ENCODE results near the gene NAA40.

The NAA40 gene

GRCh38 chr11:63942803-63943202, 4.0 kb downstream of the NAA40 start:
- no peak for DNase-seq (ENCODE audit: extremely low spot score)
- ChIA-PET POLR2A (interaction anchor here (0.6 to 0.9 kb wide), 2 partner anchors 28 to 104 kb away, joined by 3 read pairs; partner anchors contain the start of gene MARK2), CTCF (no interaction called here)
- no peak for TF ChIP-seq NFRKB (IDR thresholded peaks at IDR 0.05)
- no peak for TF ChIP-seq TARDBP (IDR thresholded peaks at IDR 0.05)

GRCh38 chr11:63944987-63945386, 6.2 kb downstream of the NAA40 start:
- ChIA-PET POLR2A (interaction anchor here (1.0 to 1.9 kb wide), 4 partner anchors 28 to 115 kb away, joined by 3 to 10 read pairs (median 5); partner anchors contain the start of genes COX8A and RCOR2), CTCF (interaction anchor here (0.8 to 2.3 kb wide), 6 partner anchors 11 to 176 kb away, joined by 3 to 17 read pairs (median 6); partner anchors contain the start of genes MARK2 and ZFTA)
- DNase-seq (ENCODE audit: extremely low spot score) = no peak
- TF ChIP-seq FOXK2 (IDR thresholded peaks at IDR 0.05) = no peak

DNA sequence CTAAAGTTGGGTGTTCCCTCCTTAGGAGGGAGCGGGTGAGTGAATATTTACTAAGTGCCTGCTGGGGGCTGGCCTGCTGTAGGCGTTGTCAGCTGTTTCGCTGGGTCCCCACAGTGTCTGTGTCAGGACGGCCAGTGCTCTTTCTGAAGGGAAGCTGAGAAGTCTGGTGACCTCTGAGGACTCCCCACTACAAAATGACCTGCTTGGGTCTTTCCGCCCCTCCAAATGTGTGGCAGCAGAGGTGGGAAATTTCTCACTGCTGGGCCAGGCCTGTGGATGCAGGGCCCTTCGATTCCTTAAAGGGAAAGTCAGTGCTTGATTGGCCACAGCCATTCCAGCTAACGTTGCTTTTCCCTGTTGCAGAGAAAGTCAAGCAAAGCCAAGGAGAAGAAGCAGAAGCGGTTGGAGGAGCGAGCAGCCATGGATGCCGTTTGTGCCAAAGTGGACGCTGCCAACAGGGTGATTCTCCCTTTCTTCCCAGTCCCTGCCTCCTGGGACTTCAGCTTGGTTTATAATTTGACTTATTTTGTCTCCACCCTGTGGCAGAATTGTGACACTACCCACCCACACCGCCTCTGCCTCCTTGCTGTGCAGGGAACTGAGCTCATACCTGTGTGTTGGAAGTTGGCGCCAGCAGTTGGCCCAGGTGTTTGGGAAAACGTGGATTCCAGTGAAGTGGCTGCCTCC, 6.8 kb downstream of the NAA40 start:
- DNase-seq (ENCODE audit: extremely low spot score) = peak; percentile 71
- TF ChIP-seq FOXM1 (IDR thresholded peaks at IDR 0.05; ENCODE audit: borderline replicate concordance) (no peak), BHLHE40 (IDR thresholded peaks at IDR 0.05; ENCODE audit: borderline replicate concordance) (no peak), FOXA1 (IDR thresholded peaks at IDR 0.05) (no peak), SUZ12 (IDR thresholded peaks at IDR 0.05) (no peak)
- CTCF ChIA-PET = interaction anchor here (0.6 to 2.3 kb wide), 20 partner anchors 10 to 466 kb away, joined by 3 to 17 read pairs (median 4); partner anchors contain the start of genes COX8A, MARK2, RCOR2 and ZFTA
- POLR2A ChIA-PET = interaction anchor here (0.7 to 1.9 kb wide), 4 partner anchors 13 to 115 kb away, joined by 3 to 10 read pairs (median 6); partner anchors contain the start of genes COX8A and RCOR2

GRCh38 chr11:63951779-63952536, 13.2 kb downstream of the NAA40 start:
- DNase-seq (ENCODE audit: extremely low spot score) = no peak
- POLR2A ChIA-PET = interaction anchor here (0.8 kb wide), 1 partner anchor 15 kb away, joined by 3 read pairs; no protein-coding TSS in a partner anchor
- no peak for TF ChIP-seq LEF1 (IDR thresholded peaks at IDR 0.05; ENCODE audit: borderline replicate concordance)
- no peak for TF ChIP-seq NFRKB (IDR thresholded peaks at IDR 0.05)
- TF ChIP-seq FOXM1 (IDR thresholded peaks at IDR 0.05; ENCODE audit: borderline replicate concordance) = no peak
- no peak for TF ChIP-seq TARDBP (IDR thresholded peaks at IDR 0.05)
- CTCF ChIA-PET = interaction anchor here (0.7 kb wide), 1 partner anchor 18 kb away, joined by 3 read pairs; no protein-coding TSS in a partner anchor

- CTCF ChIA-PET = no interaction called here
- no peak for TF ChIP-seq PKNOX1 (IDR thresholded peaks at IDR 0.05)
- no peak for TF ChIP-seq TARDBP (IDR thresholded peaks at IDR 0.05)
- TF ChIP-seq SP1 (IDR thresholded peaks at IDR 0.05) = no peak
- TF ChIP-seq BHLHE40 (IDR thresholded peaks at IDR 0.05; ENCODE audit: borderline replicate concordance) = no peak
- no peak for TF ChIP-seq FOXM1 (IDR thresholded peaks at IDR 0.05; ENCODE audit: borderline replicate concordance)
- TF ChIP-seq CTBP1 (IDR thresholded peaks at IDR 0.05; ENCODE audit: borderline replicate concordance) = no peak
- TF ChIP-seq ZNF384 (IDR thresholded peaks at IDR 0.05) = no peak
- no peak for TF ChIP-seq SUZ12 (IDR thresholded peaks at IDR 0.05)
- TF ChIP-seq ARNT (IDR thresholded peaks at IDR 0.05) = no peak
- TF ChIP-seq FOXA1 (IDR thresholded peaks at IDR 0.05) = no peak
- no peak for TF ChIP-seq HDGF (IDR thresholded peaks at IDR 0.05; ENCODE audit: borderline replicate concordance)
- no peak for TF ChIP-seq FOXK2 (IDR thresholded peaks at IDR 0.05)
- no peak for TF ChIP-seq L3MBTL2 (conservative IDR thresholded peaks at IDR 0.05)
- TF ChIP-seq ELF4 (IDR thresholded peaks at IDR 0.05) = no peak
- TF ChIP-seq LEF1 (IDR thresholded peaks at IDR 0.05; ENCODE audit: borderline replicate concordance) = no peak
- TF ChIP-seq NFRKB (IDR thresholded peaks at IDR 0.05) = no peak
- no peak for DNase-seq (ENCODE audit: extremely low spot score)
- POLR2A ChIA-PET = no interaction called here
Measured at GRCh38 chr11:63952570-63952969, 13.8 kb downstream of the NAA40 start.

GRCh38 chr11:63958008-63958407, 19.2 kb downstream of the NAA40 start:
- TF ChIP-seq TARDBP (IDR thresholded peaks at IDR 0.05) (no peak), LEF1 (IDR thresholded peaks at IDR 0.05; ENCODE audit: borderline replicate concordance) (no peak), SUZ12 (IDR thresholded peaks at IDR 0.05) (no peak), ZNF384 (IDR thresholded peaks at IDR 0.05) (no peak), NFRKB (IDR thresholded peaks at IDR 0.05) (no peak), FOXA1 (IDR thresholded peaks at IDR 0.05) (no peak), HDGF (IDR thresholded peaks at IDR 0.05; ENCODE audit: borderline replicate concordance) (no peak), FOXK2 (IDR thresholded peaks at IDR 0.05) (no peak), BHLHE40 (IDR thresholded peaks at IDR 0.05; ENCODE audit: borderline replicate concordance) (no peak), ARNT (IDR thresholded peaks at IDR 0.05) (no peak), ELF4 (IDR thresholded peaks at IDR 0.05) (no peak), FOXM1 (IDR thresholded peaks at IDR 0.05; ENCODE audit: borderline replicate concordance) (no peak), SP1 (IDR thresholded peaks at IDR 0.05) (no peak), CTBP1 (IDR thresholded peaks at IDR 0.05; ENCODE audit: borderline replicate concordance) (no peak), PKNOX1 (IDR thresholded peaks at IDR 0.05) (no peak), L3MBTL2 (conservative IDR thresholded peaks at IDR 0.05) (no peak)
- ChIA-PET CTCF (interaction anchor here (1.0 kb wide), 1 partner anchor 68 kb away, joined by 3 read pairs; no protein-coding TSS in a partner anchor), POLR2A (interaction anchor here (1.1 to 1.4 kb wide), 2 partner anchors 12 to 17 kb away, joined by 4 to 6 read pairs; partner anchors contain the start of gene COX8A)
- no peak for DNase-seq (ENCODE audit: extremely low spot score)

All from HEK293T (cell line).